GM13977 (cell line): ENCODE measurements around the gene DENND4B.
A peak's percentile ranks its signal among the peaks of the same experiment; 100 is the strongest.

Source experiments
- DNase-seq: peaks from one replicate; pipeline ENCODE4 v3.0.0; 2012; ENCODE audit warnings: low spot score
- CTCF ChIP-seq: IDR thresholded peaks from 2 replicates; pipeline ENCODE4 v1.5.1; 2012; ENCODE audit warnings: mild to moderate bottlenecking, control low read depth; ENCODE audit not compliant: insufficient read depth; ENCODE audit errors: extremely low read depth, missing control alignments
- in situ Hi-C: fragments of 300-500 bp; cut with MboI; formaldehyde crosslinking; loops from one replicate; pipeline ENCODE4 v1.12.0; 2022; ENCODE audit warnings: low sequenced_read_pairs, low pct_unique_long_range_greater_than_20kb, mixed read lengths, inconsistent platforms; ENCODE audit not compliant: unreplicated experiment

DENND4B gene

GRCh38 chr1:153957744-153958110 is 11.2 kb upstream of the DENND4B start:
- in situ Hi-C loops: no loop called here
- TF ChIP-seq CTCF: no peak
- DNase-seq: peak; percentile 69

GRCh38 chr1:153956997-153957715 is 10.6 kb upstream of the DENND4B start:
- no peak for TF ChIP-seq CTCF
- no peak for DNase-seq
- in situ Hi-C loops: no loop called here

GRCh38 chr1:153954826-153955225 is 8.3 kb upstream of the DENND4B start:
- in situ Hi-C loops: no loop called here
- TF ChIP-seq CTCF: no peak
- no peak for DNase-seq

- no peak for DNase-seq
- in situ Hi-C loops: no loop called here
- TF ChIP-seq CTCF: no peak
Measured at GRCh38 chr1:153953859-153954365, 7.4 kb upstream of the DENND4B start.

GRCh38 chr1:153951801-153952200 is 5.3 kb upstream of the DENND4B start:
- no peak for TF ChIP-seq CTCF
- DNase-seq: no peak
- in situ Hi-C loops: no loop called here

GRCh38 chr1:153951183-153951582 is 4.7 kb upstream of the DENND4B start:
- DNase-seq: no peak
- TF ChIP-seq CTCF: no peak
- in situ Hi-C loops: no loop called here
